ENCODE measurements around the gene FNBP1L. TPM values are rescaled to one million over a fixed set of nuclear protein-coding genes. Genes with fewer than 3 reads are reported as not detected.

The FNBP1L gene
- total RNA-seq, 1 donor = 2.2 TPM

GRCh38 chr1:93574991-93575390 is 127.1 kb downstream of the FNBP1L start:
- Histone ChIP-seq H3K4me3 (ENCODE audit: low read length) (no peak overlapping the region), H3K27me3 (ENCODE audit: insufficient read depth, low read length) (no peaks in the 10 kb centered on the region), H3K4me1 (ENCODE audit: insufficient read depth, low read length) (no peaks in the 10 kb centered on the region), H3K9me3 (ENCODE audit: low read depth, low read length) (no peaks in the 10 kb centered on the region)

GRCh38 chr1:93575621-93576284 is 127.8 kb downstream of the FNBP1L start:
- Histone ChIP-seq H3K4me1 (ENCODE audit: insufficient read depth, low read length) (no peaks in the 10 kb centered on the region), H3K27me3 (ENCODE audit: insufficient read depth, low read length) (no peaks in the 10 kb centered on the region), H3K4me3 (ENCODE audit: low read length) (no peak overlapping the region), H3K9me3 (ENCODE audit: low read depth, low read length) (no peaks in the 10 kb centered on the region)

GRCh38 chr1:93576346-93576745 is 128.4 kb downstream of the FNBP1L start:
- Histone ChIP-seq H3K4me3 (ENCODE audit: low read length) (no peak overlapping the region), H3K9me3 (ENCODE audit: low read depth, low read length) (no peaks in the 10 kb centered on the region), H3K27me3 (ENCODE audit: insufficient read depth, low read length) (no peaks in the 10 kb centered on the region), H3K4me1 (ENCODE audit: insufficient read depth, low read length) (no peaks in the 10 kb centered on the region)

- Histone ChIP-seq H3K9me3 (ENCODE audit: low read depth, low read length) (no peaks in the 10 kb centered on the region), H3K27me3 (ENCODE audit: insufficient read depth, low read length) (no peaks in the 10 kb centered on the region), H3K4me3 (ENCODE audit: low read length) (no peak overlapping the region), H3K4me1 (ENCODE audit: insufficient read depth, low read length) (no peaks in the 10 kb centered on the region)
These were observed 128.8 kb downstream of the FNBP1L start for GRCh38 chr1:93576746-93577145.

- Histone ChIP-seq H3K4me3 (ENCODE audit: low read length) (no peak overlapping the region), H3K27me3 (ENCODE audit: insufficient read depth, low read length) (no peaks in the 10 kb centered on the region), H3K9me3 (ENCODE audit: low read depth, low read length) (no peaks in the 10 kb centered on the region), H3K4me1 (ENCODE audit: insufficient read depth, low read length) (no peaks in the 10 kb centered on the region)
These were observed 129.9 kb downstream of the FNBP1L start for GRCh38 chr1:93577536-93578432.

GRCh38 chr1:93578433-93578830 is 130.5 kb downstream of the FNBP1L start:
- no peak overlapping the region for H3K4me3 ChIP-seq (ENCODE audit: low read length)
- H3K27me3 ChIP-seq (ENCODE audit: insufficient read depth, low read length) = no peaks in the 10 kb centered on the region
- no peaks in the 10 kb centered on the region for H3K9me3 ChIP-seq (ENCODE audit: low read depth, low read length)
- H3K4me1 ChIP-seq (ENCODE audit: insufficient read depth, low read length) = no peaks in the 10 kb centered on the region

GRCh38 chr1:93578911-93579825 is 131.2 kb downstream of the FNBP1L start:
- Histone ChIP-seq H3K9me3 (ENCODE audit: low read depth, low read length) (no peaks in the 10 kb centered on the region), H3K4me3 (ENCODE audit: low read length) (no peak overlapping the region), H3K27me3 (ENCODE audit: insufficient read depth, low read length) (no peaks in the 10 kb centered on the region), H3K4me1 (ENCODE audit: insufficient read depth, low read length) (no peaks in the 10 kb centered on the region)

- Histone ChIP-seq H3K9me3 (ENCODE audit: low read depth, low read length) (no peaks in the 10 kb centered on the region), H3K27me3 (ENCODE audit: insufficient read depth, low read length) (no peaks in the 10 kb centered on the region)
These were observed 132.0 kb downstream of the FNBP1L start for GRCh38 chr1:93579891-93580290.

GRCh38 chr1:93581917-93582850 is 134.3 kb downstream of the FNBP1L start:
- H3K4me3 ChIP-seq (ENCODE audit: low read length) = no peak overlapping the region

More at GRCh38 chr1:93579891-93580290, 132.0 kb downstream of the FNBP1L start:
- Histone ChIP-seq H3K4me3 (ENCODE audit: low read length) (no peak overlapping the region), H3K4me1 (ENCODE audit: insufficient read depth, low read length) (no peaks in the 10 kb centered on the region)

GRCh38 chr1:93584261-93585003 is 136.5 kb downstream of the FNBP1L start:
- Histone ChIP-seq H3K27me3 (ENCODE audit: insufficient read depth, low read length) (no peaks in the 10 kb centered on the region), H3K4me3 (ENCODE audit: low read length) (no peak overlapping the region), H3K9me3 (ENCODE audit: low read depth, low read length) (no peaks in the 10 kb centered on the region), H3K4me1 (ENCODE audit: insufficient read depth, low read length) (no peaks in the 10 kb centered on the region)

More at GRCh38 chr1:93581917-93582850, 134.3 kb downstream of the FNBP1L start:
- Histone ChIP-seq H3K27me3 (ENCODE audit: insufficient read depth, low read length) (no peaks in the 10 kb centered on the region), H3K9me3 (ENCODE audit: low read depth, low read length) (no peaks in the 10 kb centered on the region), H3K4me1 (ENCODE audit: insufficient read depth, low read length) (no peaks in the 10 kb centered on the region)

- Histone ChIP-seq H3K27me3 (ENCODE audit: insufficient read depth, low read length) (no peaks in the 10 kb centered on the region), H3K4me1 (ENCODE audit: insufficient read depth, low read length) (no peaks in the 10 kb centered on the region), H3K4me3 (ENCODE audit: low read length) (no peak overlapping the region), H3K9me3 (ENCODE audit: low read depth, low read length) (no peaks in the 10 kb centered on the region)
These were observed 137.4 kb downstream of the FNBP1L start for GRCh38 chr1:93585059-93585966.

GRCh38 chr1:93587354-93587753 is 139.4 kb downstream of the FNBP1L start:
- Histone ChIP-seq H3K4me1 (ENCODE audit: insufficient read depth, low read length) (peaks cover 7% of the 10 kb centered on the region), H3K9me3 (ENCODE audit: low read depth, low read length) (no peaks in the 10 kb centered on the region), H3K4me3 (ENCODE audit: low read length) (no peak overlapping the region), H3K27me3 (ENCODE audit: insufficient read depth, low read length) (no peaks in the 10 kb centered on the region)

GRCh38 chr1:93588206-93588605 is 140.3 kb downstream of the FNBP1L start:
- Histone ChIP-seq H3K4me3 (ENCODE audit: low read length) (no peak overlapping the region), H3K4me1 (ENCODE audit: insufficient read depth, low read length) (peaks cover 7% of the 10 kb centered on the region), H3K27me3 (ENCODE audit: insufficient read depth, low read length) (no peaks in the 10 kb centered on the region), H3K9me3 (ENCODE audit: low read depth, low read length) (no peaks in the 10 kb centered on the region)

Measured in mononuclear cell (primary cell).